ENCODE measurements around the gene ROCK1. TPM values are rescaled to one million over a fixed set of nuclear protein-coding genes. Genes with fewer than 3 reads are reported as not detected.
A peak's percentile ranks its signal among the peaks of the same experiment; 100 is the strongest.

Gene ROCK1
- total and polyA plus RNA-seq, 9 of the 15 experiments (the other 6 are each of a cell fraction or from before 2014, with no cell fraction given): 7.4 to 28.6 (median 17.7) TPM

GRCh38 chr18:21110713-21111345 lies 784 bp downstream of the ROCK1 start (continued):
- 0 out of 2 replicates have a peak, but pooled peaks have one; percentile 10 for TF ChIP-seq MGA (IDR thresholded peaks at IDR 0.05)
- TF ChIP-seq SETDB1 (IDR thresholded peaks at IDR 0.05; ENCODE audit: low read length): no peak
- TF ChIP-seq ZNF644 (tag; IDR thresholded peaks at IDR 0.05; ENCODE audit: low read depth): no peak
- no peak for TF ChIP-seq HMG20A (CRISPR knock-in tag; conservative IDR thresholded peaks at IDR 0.05)
- TF ChIP-seq ZSCAN29 (IDR thresholded peaks at IDR 0.05): peak; percentile 99
- peak; percentile 19 for TF ChIP-seq PCBP1 (IDR thresholded peaks at IDR 0.05; ENCODE audit: low read depth, low read length, poor library complexity, severe bottlenecking)
- TF ChIP-seq ZNF512 (tag; IDR thresholded peaks at IDR 0.05): no peak
- no peak for TF ChIP-seq ZBTB7A (IDR thresholded peaks at IDR 0.05; ENCODE audit: borderline replicate concordance, control insufficient read depth, low read depth, low read length)
- TF ChIP-seq THAP12 (CRISPR knock-in tag; IDR thresholded peaks at IDR 0.05): no peak
- no peak for TF ChIP-seq ATF1 (CRISPR knock-in tag; IDR thresholded peaks at IDR 0.05)
- 0 out of 2 replicates have a peak, but pooled peaks have one; percentile 19 for TF ChIP-seq ATF1 (tag; IDR thresholded peaks at IDR 0.05)
- TF ChIP-seq HES1 (IDR thresholded peaks at IDR 0.05; ENCODE audit: low read depth): no peak
